ENCODE data around the gene TUBA4B. TPM values are rescaled to one million over a fixed set of nuclear protein-coding genes. Genes with fewer than 3 reads are reported as not detected.

Gene TUBA4B
- total and polyA plus RNA-seq, 2 of the 4 experiments (the other 2 are of a cell fraction): not detected

GRCh38 chr2:219223831-219224610 is 29.0 kb upstream of the TUBA4B start:
- Histone ChIP-seq H3K14ac (replicated peaks; ENCODE audit: low read depth, low read length) (no peak overlapping the region), H3K36me3 (ENCODE audit: control insufficient read depth, insufficient read depth, low read length) (peaks cover 57% of the 10 kb centered on the region), H3K23ac (ENCODE audit: low read depth, low read length) (no peak overlapping the region), H3K4me1 (ENCODE audit: control insufficient read depth, insufficient read depth, low read length) (peaks cover 11% of the 10 kb centered on the region), H3K4ac (ENCODE audit: low read depth, low read length) (no peak overlapping the region), H3K4me3 (ENCODE audit: insufficient read depth, low read depth, low read length) (no peak overlapping the region), H2AK9ac (replicated peaks; ENCODE audit: low read depth, low read length, poor library complexity) (no peak overlapping the region), H4K8ac (ENCODE audit: low read depth in 2 of 2, low read length in 2 of 2) (no peak overlapping the region), H3K9me3 (ENCODE audit: control insufficient read depth, insufficient read depth, low read length) (no peaks in the 10 kb centered on the region), H2BK120ac (ENCODE audit: low read depth, low read length) (no peak overlapping the region), H3K9ac (ENCODE audit: low read depth, low read length) (no peak overlapping the region), H2AK5ac (ENCODE audit: low read depth, low read length) (no peak overlapping the region), H2AFZ (replicated peaks; ENCODE audit: low read length, poor library complexity) (no peak overlapping the region), H3K18ac (ENCODE audit: low read depth, low read length) (no peak overlapping the region), H3K27me3 (ENCODE audit: control insufficient read depth, insufficient read depth, low read length) (no peaks in the 10 kb centered on the region), H2BK5ac (ENCODE audit: low read depth, low read length, poor library complexity, severe bottlenecking) (no peak overlapping the region), H4K20me1 (ENCODE audit: insufficient read depth, low read length) (no peaks in the 10 kb centered on the region; the same call in 1 of the 2 replicates), H3K56ac (ENCODE audit: extremely low read depth, insufficient read depth, low read length) (no peak overlapping the region), H3K27ac (ENCODE audit: insufficient read depth, low read length) (no peak overlapping the region), H2BK15ac (ENCODE audit: low read depth, low read length) (no peak overlapping the region), H4K91ac (ENCODE audit: insufficient read depth, low read depth, low read length) (no peak overlapping the region), H3K9me1 (ENCODE audit: insufficient read depth, low read length) (peaks cover 8% of the 10 kb centered on the region; the same call in 1 of the 2 replicates), H3K79me1 (ENCODE audit: low read depth in 1 of 2, low read length in 2 of 2) (peaks cover 23 to 35% of the 10 kb centered on the region in 2 experiments), H4K5ac (ENCODE audit: low read depth, low read length) (no peak overlapping the region), H2BK20ac (ENCODE audit: low read depth, low read length) (no peak overlapping the region), H3K4me2 (ENCODE audit: low read depth, low read length) (no peak overlapping the region)
- WGBS, 2 experiments (ENCODE audit: extremely low coverage in 2 of 2, insufficient read length in 1 of 2): 93% methylated on average over 24 of the region's 31 CpGs; no CpG with 5 or more reads in 1 of the 2 experiments
- ChIA-PET POLR2A (ENCODE audit: unreplicated experiment) (no interaction called here), CTCF (no interaction called here)
- BruUV-seq (replicated peaks): no TSS peak
- intact Hi-C loops (cut with micrococcal nuclease) (no loop called here), dilution Hi-C loops (cut with HindIII; ENCODE audit: low sequenced_read_pairs, unreplicated experiment) (no loop called here), in situ Hi-C loops (cut with MboI; ENCODE audit: low sequenced_read_pairs) (no loop called here)
- TF ChIP-seq RCOR1 (IDR thresholded peaks at IDR 0.05; ENCODE audit: insufficient replicate concordance, low read length) (no peak), MAFK (IDR thresholded peaks at IDR 0.05; ENCODE audit: low read depth, low read length) (no peak), MXI1 (IDR thresholded peaks at IDR 0.05; ENCODE audit: borderline replicate concordance, low read depth, low read length) (no peak), RAD21 (IDR thresholded peaks at IDR 0.05; ENCODE audit: low read length) (no peak), RFX5 (IDR thresholded peaks at IDR 0.05; ENCODE audit: low read depth, low read length) (no peak), SMC3 (IDR thresholded peaks at IDR 0.05; ENCODE audit: low read depth, low read length) (no peak), POLR2A (IDR thresholded peaks at IDR 0.05; ENCODE audit: low read depth, low read length) (no peak), CEBPB (IDR thresholded peaks at IDR 0.05; ENCODE audit: low read depth, low read length) (no peak), NFE2L2 (IDR thresholded peaks at IDR 0.05; ENCODE audit: low read depth, low read length) (no peak), MAZ (IDR thresholded peaks at IDR 0.05; ENCODE audit: borderline replicate concordance, low read depth, low read length) (no peak), ELK1 (IDR thresholded peaks at IDR 0.05; ENCODE audit: borderline replicate concordance, low read depth, low read length) (no peak), CHD1 (IDR thresholded peaks at IDR 0.05; ENCODE audit: low read depth, low read length) (no peak), BHLHE40 (IDR thresholded peaks at IDR 0.05; ENCODE audit: low read depth, low read length) (no peak), FOS (IDR thresholded peaks at IDR 0.05; ENCODE audit: low read depth, low read length) (no peak), CTCF (conservative IDR thresholded peaks at IDR 0.05; ENCODE audit: low read depth, low read length) (no peak)
- TF ChIP-seq, protein P1, sequence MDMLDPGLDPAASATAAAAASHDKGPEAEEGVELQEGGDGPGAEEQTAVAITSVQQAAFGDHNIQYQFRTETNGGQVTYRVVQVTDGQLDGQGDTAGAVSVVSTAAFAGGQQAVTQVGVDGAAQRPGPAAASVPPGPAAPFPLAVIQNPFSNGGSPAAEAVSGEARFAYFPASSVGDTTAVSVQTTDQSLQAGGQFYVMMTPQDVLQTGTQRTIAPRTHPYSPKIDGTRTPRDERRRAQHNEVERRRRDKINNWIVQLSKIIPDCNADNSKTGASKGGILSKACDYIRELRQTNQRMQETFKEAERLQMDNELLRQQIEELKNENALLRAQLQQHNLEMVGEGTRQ (IDR thresholded peaks at IDR 0.05; ENCODE audit: low read depth, low read length): no peak
- DNase-seq (no peak), ATAC-seq (ENCODE audit: low read depth) (no peak)
